HTERT RPE-1 (cell line): ENCODE measurements around the gene FHIT.

Source experiments
- in situ Hi-C: fragments of 300-500 bp; cut with MboI; formaldehyde crosslinking; loops from 4 replicates; pipeline ENCODE4 v1.14.3; 2020; ENCODE audit warnings: low sequenced_read_pairs

Gene FHIT

GRCh38 chr3:60384341-60384740, 866.9 kb downstream of the FHIT start:
- in situ Hi-C loops, result no loop called here

DNA sequence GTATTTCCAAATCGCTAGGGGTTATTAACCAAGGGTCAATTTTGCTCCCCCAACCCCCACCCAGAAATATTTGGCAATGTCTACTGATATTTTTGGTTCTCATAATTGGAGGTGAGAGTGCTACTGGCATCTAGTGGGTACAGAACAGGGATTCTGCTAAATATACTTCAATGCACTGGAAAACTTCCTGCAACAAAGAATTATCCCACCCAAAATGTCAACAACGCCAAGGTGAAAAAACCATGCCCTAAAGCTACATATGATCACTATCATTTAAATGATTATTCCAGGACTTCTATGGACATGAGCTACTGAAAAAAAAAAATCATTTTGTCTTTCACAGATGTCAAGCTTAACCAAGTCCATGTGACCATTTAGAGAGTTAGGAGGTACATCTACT, 867.9 kb downstream of the FHIT start:
- in situ Hi-C loops, result no loop called here

DNA sequence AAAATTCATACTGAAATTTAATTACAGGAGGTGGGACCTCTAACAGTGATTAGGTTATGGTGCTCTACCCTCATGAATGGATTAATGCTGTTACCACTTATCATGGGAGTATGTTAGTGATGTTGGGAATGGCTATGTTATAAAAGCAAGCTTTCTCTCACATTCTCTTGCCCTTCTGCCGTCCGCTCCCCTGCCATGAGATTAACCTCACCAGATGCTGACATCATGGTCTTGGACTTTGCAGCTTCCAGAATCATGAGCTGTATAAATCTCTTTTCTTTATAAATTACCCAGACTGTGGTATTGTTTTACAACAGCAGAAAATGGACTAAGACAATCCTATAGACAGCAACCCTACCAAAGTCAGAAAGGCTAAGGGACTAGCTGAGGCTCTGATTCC, 884.8 kb downstream of the FHIT start:
- in situ Hi-C loops, result no loop called here

DNA sequence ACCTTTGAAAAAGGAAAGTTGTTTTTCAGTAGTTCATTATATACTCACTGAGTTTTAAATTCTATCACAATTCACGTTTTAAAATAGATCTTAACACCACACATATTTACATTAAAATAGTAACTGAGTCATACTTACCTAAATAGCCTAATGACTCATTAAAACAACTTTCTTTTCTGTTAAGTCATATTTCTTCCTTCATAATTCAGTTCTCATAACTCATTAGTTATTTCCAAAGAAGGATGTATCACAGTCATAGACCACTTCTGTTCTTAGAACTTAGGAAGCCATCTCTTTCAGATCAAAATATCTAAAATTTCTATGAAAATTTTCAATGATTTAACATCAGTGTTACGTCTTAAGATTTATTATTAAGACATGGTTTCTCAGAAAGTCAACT, 885.9 kb downstream of the FHIT start:
- in situ Hi-C loops, result no loop called here

DNA sequence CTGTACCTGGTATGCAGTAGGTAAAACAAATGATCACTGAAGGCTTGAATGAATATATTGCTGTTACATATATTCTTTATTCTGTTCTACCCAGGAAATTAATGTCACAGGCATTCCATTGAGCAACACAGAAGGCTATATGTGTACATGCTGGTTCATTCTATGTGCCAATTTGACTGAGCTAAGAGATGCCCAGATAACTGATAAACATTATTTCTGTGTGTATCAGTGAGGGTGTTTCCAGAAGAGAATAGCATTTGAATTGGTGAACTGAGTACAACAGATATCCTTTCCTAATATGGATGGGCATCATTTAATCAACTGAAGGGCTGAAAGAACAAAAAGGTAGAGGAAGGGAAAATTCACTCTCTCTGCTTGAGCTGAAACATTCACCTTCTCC, 886.8 kb downstream of the FHIT start:
- in situ Hi-C loops, result no loop called here

GRCh38 chr3:60363817-60364216, 887.4 kb downstream of the FHIT start:
- in situ Hi-C loops, result no loop called here

DNA sequence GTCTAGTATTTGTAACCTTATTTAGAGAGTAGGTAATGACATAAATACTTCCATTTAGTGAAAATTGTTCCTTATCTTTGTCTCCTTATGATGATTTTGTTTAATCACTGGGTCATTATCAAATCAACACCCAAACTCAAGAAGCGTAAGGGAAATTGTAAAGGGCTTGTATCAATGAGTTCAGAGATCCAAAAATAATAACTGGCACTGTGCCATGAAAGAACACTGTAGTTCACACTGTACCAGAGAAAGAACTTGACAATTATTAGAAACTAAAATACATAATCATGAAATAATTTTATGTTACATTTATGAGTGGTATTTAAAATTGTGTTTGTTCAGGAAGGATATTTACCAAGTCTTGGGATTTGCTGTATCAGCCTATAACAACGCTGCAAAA, 895.4 kb downstream of the FHIT start:
- in situ Hi-C loops, result no loop called here

- in situ Hi-C loops, result no loop called here
Measured at GRCh38 chr3:60351481-60351880, 899.8 kb downstream of the FHIT start.

- in situ Hi-C loops, result no loop called here
Measured at GRCh38 chr3:60344340-60344739, 906.9 kb downstream of the FHIT start.

GRCh38 chr3:60343831-60344230, 907.4 kb downstream of the FHIT start:
- in situ Hi-C loops, result no loop called here

GRCh38 chr3:60339304-60339703, 911.9 kb downstream of the FHIT start:
- in situ Hi-C loops, result no loop called here

DNA sequence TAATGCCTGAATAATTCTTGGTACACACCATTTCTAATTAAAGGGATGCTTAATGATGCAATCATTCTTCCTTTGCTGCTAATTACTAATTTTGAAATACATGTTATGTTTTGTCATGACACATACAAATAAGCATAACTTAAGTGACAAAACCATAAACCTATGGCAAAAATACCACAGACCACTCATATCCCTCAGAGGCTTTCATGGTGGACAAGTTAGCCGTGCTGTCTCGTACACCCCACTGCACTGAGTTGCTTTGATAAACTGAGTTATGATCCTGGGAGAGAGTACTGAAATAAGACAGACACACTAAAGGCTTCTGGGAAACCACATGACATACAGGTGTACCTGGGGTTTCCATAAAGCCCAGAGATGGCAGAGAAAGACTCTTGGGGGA, 913.8 kb downstream of the FHIT start:
- in situ Hi-C loops, result no loop called here

- in situ Hi-C loops, result no loop called here
Measured at GRCh38 chr3:60336061-60336460, 915.2 kb downstream of the FHIT start.

GRCh38 chr3:60333710-60334109, 917.5 kb downstream of the FHIT start:
- in situ Hi-C loops, result no loop called here

GRCh38 chr3:60330107-60330506, 921.1 kb downstream of the FHIT start:
- in situ Hi-C loops, result no loop called here

GRCh38 chr3:60325610-60326170, 925.6 kb downstream of the FHIT start:
- in situ Hi-C loops, result no loop called here

DNA sequence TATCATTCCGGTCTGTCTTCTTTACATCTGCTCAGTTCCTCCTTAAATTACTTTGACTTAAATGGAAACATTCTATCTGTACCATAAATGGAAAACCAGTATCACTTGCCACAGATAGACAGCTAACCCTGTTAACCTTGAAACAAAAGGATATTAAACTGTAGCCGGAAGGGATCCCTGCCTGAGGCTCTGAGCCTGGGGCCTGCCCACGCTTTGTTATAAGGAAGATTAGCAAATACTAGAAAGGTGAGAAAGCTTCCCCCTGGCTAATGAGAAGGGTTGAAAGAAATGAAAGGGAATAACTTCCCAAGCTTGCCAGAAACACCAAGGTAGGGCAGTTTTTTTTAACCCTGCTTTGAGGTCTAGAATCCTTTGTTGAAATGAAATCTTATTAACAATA, 927.6 kb downstream of the FHIT start:
- in situ Hi-C loops, result no loop called here

DNA sequence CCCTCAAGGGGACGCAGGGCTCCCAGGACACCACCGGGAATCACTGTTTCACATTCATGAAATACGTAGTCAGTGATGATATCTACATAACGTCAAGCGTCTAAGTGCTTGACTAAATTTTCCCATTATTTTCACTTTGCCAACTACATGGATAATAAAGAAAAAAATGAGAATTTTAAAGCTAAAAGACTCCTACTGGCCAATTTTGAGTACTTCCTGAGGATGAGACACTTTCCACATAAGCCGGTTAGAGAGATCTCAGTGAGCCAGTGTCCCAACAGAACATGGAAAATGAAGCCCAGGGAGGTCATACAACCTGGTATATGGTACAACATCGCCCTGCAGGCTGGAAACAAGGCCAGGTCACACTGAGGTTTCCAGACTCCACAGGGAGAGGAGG, 928.1 kb downstream of the FHIT start:
- in situ Hi-C loops, result no loop called here

DNA sequence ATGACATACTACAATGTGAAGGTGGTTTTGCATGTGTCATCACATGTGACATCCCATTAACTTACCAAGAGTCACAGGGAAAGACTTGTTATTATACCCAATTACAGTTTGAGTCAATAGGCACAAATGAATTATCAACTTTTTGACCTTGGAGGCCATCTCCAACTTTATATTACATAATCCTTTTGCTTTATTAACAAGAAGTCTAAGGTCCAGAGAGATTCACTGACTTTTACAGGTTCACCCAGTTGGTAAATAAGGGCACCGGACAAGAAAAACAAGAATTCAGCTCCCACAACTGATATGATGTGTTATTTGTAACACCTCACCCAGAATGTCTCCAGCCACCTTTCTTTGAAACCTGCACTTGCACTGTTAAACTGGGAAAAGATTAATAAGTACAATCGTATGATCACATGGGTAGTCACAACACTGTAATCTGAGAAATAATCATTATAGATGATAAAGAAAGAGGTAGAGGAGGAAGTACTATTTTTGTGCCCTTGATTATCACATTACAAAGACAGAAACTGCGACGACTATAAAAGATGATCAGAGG, 928.9 kb downstream of the FHIT start:
- in situ Hi-C loops, result no loop called here

DNA sequence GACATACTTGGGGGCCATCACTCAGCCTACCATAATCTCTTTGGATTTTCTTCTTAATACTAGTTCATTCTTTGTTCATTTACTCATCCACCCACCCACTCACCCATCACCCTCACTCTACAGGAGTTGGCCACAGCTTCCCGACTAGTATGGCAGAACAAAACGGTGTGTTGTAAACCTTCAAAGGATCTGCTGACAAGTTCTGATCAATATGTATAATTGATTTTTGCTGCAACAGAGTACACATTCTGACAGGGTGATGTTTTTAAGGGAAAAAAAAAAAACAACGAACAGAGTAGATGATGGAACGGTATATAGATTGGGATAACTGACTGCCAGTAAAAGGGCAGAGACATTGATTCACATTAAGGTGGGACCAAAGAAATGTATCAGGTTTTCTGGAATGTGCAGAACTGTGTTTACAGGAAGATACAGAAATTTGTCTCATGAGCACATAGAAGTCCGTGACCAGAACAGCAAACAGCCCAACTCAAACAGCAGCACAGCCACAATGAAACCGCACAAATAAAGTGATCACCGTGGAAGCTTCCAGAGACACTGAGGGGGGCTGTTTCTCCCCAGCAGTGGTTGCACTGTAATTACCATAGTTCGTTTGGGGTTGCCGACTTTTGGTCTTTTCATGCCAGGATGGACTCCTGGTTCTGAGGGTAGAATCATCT, 931.9 kb downstream of the FHIT start:
- in situ Hi-C loops, result no loop called here

DNA sequence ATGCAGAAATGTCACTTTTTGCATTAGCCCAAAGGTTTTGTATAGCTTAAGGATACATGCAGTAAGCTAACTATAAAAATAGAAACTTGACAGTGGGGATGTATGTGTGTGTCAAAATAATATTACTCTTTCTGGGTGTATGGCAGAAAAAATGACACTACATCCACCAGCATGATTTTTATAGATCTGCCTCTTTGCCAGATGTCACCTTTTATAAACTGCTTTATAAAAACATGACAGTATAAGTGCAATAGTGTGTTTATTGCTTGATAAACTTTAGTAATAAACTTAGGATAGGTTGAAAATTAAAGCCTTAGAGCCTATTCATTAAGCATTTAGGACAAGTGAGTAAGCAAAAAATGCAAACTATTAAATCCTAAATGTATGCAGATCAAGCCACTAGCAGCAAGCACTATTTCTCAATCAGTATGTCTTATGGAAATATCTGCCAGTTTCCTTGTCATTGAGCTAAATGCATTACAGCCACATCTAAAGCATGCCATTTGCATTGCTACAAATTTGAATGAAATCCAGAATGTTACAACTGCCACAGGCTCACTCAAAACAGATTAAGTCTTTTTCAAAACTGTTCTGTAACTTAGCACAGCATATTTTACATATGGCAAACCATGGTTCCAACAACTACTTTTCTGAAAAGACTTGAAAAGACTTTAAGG, 935.0 kb downstream of the FHIT start:
- in situ Hi-C loops, result no loop called here

DNA sequence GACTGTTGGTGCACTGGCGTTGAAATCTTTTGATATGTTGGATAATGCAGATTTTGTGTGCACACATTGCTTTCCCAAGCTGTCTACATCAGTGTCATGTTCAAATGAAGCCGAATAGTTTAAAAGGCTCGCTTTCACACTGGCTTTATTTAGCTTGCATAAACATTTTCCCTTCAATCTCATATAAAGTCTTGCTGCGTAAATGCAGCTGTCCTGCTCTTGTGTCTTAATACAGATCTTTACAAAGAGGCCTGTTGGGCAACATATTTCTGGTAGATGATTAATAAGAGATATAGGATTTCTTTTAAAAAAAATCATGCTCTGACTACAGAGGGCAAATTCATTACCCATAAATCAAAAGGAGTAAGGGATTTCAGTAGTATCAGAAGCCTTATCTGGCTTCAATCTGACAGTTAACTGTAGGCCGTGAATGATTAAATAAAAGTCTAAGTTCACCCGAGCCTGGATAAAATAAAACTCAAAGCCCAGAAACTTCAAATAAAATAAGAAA, 937.2 kb downstream of the FHIT start:
- in situ Hi-C loops, result no loop called here
